SW 1271 (cell line): ENCODE measurements around the gene LRRC27.

Experiments used
- DNase-seq, 2 experiments: peaks; one replicate each; lab custom pipeline; 2025; lab: John Stamatoyannopoulos, UW

The LRRC27 gene

DNA sequence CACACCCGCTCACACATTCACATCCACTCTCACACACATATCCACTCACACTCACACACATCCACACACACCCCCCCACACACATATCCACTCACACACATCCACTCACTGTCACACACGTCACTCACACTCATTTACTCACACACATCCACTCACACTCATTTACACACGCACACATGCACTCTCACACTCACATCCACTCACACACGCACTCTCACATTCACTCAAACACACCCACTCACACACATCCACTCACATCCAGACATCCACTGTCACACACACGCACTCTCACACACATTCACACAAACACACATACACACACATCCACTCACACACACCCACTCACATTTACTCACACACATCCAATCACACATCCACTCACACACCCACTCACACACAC lies 83.3 kb downstream of the LRRC27 start:
- no peak for DNase-seq

GRCh38 chr10:132415956-132416355 lies 84.0 kb downstream of the LRRC27 start:
- DNase-seq = no peak

DNA sequence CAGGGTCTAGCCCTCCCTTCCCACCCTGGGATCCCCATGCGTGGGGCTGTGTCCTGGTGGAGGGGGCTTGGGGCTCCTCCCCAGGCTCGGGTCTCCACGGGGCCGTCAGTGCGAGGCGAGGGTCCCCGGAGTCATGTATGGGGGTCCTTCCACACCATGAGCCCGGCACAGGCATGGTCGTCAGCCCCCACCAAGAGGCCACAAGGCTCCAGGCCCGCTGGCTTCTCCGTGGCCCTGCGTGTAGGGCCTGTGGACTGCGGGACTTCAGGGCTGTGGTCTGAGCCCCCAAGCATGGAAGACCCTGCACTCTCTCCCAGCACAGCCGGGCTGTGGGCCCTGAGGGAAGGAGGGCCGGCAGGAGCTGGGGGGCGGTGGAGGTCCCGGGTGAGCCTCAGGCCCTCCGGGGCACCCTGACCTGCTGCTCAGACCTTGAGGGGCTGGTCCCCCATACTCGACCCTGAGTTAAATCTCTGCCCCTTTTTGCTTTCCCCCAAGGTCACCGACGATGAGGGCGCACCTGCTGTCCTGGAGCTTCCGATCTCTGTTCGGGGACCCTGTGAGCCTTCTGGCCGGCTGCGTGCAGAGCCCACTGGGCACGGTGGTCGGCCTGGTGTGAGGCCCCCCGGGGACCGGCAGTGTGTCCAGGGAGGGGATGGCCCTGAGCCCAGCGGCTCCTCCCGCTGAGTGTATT lies 84.7 kb downstream of the LRRC27 start:
- no peak for DNase-seq

- DNase-seq = no peak
Observed at GRCh38 chr10:132417257-132417910, 85.4 kb downstream of the LRRC27 start.

DNA sequence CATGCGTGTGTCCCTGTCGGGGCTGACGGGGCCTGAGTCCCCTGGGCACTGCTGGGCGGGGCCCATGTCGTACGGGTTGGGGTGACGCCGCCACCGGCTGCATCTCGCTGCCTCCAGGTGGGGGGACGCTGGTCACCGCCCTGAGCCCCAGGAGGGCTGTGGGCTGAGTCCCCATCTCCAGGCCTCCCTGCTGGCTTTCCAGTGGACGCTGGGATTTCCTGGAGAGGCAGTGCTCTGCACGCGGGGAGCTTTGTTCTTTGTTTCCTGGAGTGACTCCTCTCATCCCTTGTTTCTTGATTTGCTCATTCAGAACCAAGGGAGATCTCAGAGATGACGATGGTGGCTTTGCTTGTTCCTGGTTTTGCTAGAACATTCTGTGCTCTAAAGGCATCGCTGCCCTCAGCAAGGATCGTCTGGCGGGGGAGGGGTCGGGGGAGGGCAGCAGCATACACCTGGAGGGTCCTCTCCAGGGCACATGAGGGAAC lies 86.0 kb downstream of the LRRC27 start:
- no peak for DNase-seq

GRCh38 chr10:132418527-132419416 lies 86.8 kb downstream of the LRRC27 start:
- DNase-seq = no peak

GRCh38 chr10:132419538-132420468 lies 87.8 kb downstream of the LRRC27 start:
- no peak for DNase-seq

DNA sequence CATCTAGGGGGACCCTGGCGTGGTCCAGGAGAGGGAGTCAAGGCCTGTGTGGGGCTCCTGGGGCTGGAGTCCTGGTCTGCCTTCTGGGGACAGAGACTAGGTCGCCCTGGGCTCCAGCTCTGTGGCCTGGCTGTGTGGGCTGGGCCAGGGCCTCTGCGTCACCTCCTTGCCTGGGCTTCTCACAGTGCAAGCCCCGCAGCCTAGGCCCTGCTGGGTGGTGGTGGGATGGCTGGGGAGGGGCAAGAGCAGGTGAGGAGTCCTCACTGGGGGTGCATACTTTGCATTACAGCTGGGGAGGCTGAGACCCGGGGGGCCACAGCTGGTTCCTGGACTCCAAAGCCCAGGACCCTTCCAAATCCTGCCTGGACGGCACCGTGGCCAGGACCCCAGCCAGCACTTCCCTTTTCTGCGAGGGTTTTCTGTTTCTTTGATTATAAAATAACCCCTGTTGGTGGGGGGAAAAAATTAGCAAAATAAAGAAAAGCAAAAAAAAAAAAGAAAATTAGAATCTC lies 88.5 kb downstream of the LRRC27 start:
- no peak for DNase-seq

GRCh38 chr10:132420981-132421846 lies 89.2 kb downstream of the LRRC27 start:
- DNase-seq = no peak

GRCh38 chr10:132421847-132422751 lies 90.1 kb downstream of the LRRC27 start:
- DNase-seq = no peak

DNA sequence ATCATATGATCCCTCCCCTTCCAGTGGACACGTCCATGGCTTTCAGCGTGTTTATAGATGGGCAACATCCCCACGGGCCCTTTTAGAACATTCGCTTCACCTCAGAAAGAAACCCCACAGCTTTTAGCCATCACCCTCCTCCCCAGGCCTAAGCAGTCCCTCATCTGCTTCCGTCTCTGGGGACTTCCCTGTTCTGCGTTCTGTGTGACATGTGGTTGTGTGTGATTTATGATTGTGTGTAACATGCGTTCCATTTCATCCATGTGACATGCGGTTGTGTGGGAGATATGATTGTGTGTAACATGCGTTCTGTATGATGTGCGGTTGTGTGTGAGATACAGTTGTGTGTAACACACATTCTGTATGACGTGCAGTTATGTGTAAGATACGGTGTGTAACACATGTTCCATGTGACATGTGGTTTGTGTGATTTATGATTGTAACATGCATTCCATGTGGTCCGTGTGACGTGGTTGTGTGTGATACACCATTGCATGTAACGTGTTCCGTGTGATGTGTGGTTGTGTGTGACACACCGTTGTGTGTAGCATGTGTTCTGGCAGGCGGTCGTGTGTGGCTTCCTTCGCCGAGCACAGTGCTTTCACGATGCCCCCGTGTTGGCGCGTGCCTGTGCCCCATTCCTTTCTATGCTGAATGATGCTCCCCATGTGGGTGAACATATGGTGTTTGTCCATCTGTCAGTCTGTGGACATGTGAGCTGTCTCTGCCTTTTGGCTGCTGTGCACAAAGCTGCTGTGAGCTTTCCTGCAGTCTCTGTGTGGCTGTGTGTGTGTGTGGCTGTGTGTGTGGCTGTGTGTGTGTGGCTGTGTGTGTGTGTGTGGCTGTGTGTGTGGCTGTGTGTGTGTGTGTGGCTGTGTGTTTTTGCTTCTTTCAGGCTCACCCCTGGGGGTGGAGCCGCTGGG lies 91.2 kb downstream of the LRRC27 start:
- no peak for DNase-seq

DNA sequence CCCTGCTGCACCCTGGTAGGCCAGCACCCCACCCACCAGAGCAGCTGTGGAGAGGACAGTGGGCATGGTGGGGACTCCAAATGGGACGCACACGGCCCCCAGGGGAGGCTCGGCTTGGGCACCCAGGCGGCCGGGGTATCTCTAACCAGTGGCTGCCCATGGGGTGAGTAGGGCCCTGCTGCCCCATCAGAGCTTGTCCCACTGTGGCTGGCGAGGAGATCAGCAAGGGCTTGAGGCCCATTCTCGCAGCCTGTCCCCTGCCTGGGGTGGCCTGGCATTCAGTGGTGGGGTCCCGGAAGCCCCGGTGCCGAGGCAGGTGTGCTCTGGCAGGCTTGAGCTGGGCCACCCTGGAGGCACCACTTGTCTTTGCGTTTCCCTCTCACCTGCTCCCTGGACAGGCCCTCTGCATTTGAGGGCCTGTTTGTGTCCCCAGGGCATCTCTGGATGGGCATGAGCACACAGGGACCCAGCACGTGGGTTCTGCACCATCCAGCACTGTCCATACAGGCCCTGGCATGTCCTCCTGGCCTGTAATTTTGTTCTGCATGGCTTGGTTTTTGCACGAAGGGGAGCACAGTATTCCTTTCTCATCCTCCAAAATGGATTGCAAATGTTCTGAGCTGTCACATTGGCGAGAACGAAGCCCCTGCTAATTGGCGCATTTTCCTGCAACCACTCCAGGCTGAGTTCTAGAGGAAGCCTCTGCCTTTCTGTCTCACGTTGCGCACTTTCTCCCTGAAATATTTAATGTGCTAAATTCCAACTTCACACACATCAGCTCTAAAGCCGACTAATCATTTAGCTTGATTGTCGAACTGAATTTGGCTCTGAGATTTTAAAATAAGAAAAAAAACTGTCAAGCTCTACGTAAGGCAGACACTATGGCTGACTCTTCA lies 92.2 kb downstream of the LRRC27 start:
- no peak for DNase-seq

DNA sequence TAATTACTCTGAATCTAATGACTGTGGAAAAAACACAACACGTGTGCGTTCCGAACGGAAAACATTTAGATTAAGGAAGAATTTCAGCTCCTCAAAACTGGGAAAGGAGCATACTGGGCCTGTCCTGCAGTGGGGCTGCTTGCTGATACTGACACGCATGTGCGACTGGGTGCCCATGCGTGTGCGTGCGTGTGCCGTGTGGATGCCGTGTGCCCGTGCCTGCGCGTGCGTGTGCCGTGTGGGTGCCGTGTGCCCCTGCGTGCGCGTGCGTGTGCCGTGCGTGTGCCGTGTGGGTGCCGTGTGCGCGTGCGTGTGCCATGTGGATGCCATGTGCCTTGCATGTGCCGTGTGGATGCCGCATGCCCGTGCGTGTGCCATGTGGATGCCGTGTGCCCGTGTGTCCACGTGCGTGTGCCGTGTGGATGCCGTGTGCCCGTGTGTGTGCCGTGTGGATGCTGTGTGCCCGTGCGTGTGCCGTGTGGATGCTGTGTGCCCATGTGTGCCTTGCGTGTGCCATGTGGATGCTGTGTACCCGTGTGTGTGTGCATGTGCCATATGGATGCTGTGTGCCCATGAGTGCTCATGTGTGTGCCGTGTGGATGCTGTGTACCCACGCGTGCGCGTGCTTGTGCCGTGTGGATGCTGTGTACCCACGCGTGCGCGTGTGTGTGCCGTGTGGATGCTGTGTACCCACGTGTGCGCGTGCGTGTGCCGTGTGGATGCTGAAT lies 93.2 kb downstream of the LRRC27 start:
- no peak for DNase-seq

DNA sequence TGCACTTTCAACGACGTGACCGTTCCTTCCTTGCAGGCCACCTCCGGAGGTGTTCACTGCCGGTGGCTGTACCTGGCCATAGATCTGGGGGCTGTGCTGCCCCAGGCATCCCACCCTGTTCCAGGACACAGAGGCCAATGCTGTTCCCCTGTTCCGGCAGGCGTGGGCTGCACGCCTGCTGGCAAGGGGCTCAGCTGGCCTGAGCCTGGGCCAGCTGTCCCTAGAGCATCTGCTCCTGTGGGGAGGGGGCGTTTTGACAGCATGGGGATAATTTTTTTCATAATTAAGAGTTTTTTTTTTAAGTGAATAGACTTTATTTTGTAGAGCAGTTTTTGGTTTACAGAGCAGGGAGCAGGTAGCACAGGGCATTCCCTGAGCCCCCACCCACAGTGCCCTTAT lies 93.8 kb downstream of the LRRC27 start:
- DNase-seq = no peak

GRCh38 chr10:132427006-132427771 lies 95.2 kb downstream of the LRRC27 start:
- DNase-seq = no peak

GRCh38 chr10:132427939-132428367 lies 96.0 kb downstream of the LRRC27 start:
- DNase-seq = no peak
